Measurements from ENCODE around the gene RNF34.

DNA sequence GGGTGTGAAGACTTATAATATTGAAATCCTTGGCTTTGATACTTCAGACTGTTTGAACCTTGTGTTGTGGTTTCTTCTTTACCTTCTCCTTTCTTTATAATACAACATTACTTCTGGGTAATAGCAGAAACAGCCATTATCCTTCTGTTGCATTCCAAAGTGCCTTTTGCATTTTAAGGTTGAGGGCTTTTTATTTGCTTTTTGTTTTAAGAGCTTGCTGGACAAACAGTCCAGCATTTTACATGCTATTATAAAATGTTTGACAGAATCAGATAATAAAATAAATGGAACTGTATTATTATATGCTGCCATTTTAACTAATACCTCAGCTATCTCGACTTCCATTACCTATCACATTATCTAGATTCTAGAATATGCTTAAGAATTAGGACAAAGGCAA is 14.0 kb downstream of the RNF34 start:
- TF ChIP-seq POLR2AphosphoS5 (IDR thresholded peaks at IDR 0.05) (no peak), POLR2A (IDR thresholded peaks at IDR 0.05) (no peak)
- TF ChIP-seq, protein P1, sequence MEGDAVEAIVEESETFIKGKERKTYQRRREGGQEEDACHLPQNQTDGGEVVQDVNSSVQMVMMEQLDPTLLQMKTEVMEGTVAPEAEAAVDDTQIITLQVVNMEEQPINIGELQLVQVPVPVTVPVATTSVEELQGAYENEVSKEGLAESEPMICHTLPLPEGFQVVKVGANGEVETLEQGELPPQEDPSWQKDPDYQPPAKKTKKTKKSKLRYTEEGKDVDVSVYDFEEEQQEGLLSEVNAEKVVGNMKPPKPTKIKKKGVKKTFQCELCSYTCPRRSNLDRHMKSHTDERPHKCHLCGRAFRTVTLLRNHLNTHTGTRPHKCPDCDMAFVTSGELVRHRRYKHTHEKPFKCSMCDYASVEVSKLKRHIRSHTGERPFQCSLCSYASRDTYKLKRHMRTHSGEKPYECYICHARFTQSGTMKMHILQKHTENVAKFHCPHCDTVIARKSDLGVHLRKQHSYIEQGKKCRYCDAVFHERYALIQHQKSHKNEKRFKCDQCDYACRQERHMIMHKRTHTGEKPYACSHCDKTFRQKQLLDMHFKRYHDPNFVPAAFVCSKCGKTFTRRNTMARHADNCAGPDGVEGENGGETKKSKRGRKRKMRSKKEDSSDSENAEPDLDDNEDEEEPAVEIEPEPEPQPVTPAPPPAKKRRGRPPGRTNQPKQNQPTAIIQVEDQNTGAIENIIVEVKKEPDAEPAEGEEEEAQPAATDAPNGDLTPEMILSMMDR (IDR thresholded peaks at IDR 0.05): no peak
